K562 (cell line): ENCODE results near the gene CPNE8. TPM values are rescaled to one million over a fixed set of nuclear protein-coding genes. Genes with fewer than 3 reads are reported as not detected.

Experiments used
- ATAC-seq: fragments of 200-7000 bp; cut with Tn5 transposase; 3 replicates; pipeline ENCODE4 v1.9.1; 2020; ENCODE audit warnings: moderate library complexity
- BruUV-seq: library from RNA; stranded (reverse); fragments of 400-500 nt; replicated peaks from 2 replicates; lab custom pipeline; 2021; lab: Mats Ljungman, UMichigan
- CTCF ChIA-PET: fragments of 300-600 bp; formaldehyde crosslinking; extraction: SDS; loops from one replicate; lab custom pipeline; 2021; ENCODE audit warnings: low intra/inter-chr PET ratio; lab: Yijun Ruan, JAX
- POLR2A ChIA-PET: fragments of 300-600, 350-650 bp; sonication (Branson Sonifier 250); formaldehyde crosslinking; extraction: SDS; loops from one replicate; lab custom pipeline; 2021; ENCODE audit warnings: antibody characterized with exemption, inconsistent platforms; lab: Yijun Ruan, JAX
- DNase-seq, 4 experiments: peaks; one replicate each; pipeline versions ENCODE4 v3.0.0 to v3.0.0-alpha.2; 2011 to 2018; ENCODE audit warnings: low spot score in 3 of 4, mixed read lengths in 3 of 4; ENCODE audit errors: extremely low read depth in 1 of 4
- FAIRE-seq: peaks from 2 replicates; lab custom pipeline; 2011; peaks lifted over from hg19 to GRCh38; lab: Jason Lieb, UNC
- H2AFZ ChIP-seq: 2 replicates; pipeline ENCODE4 v1.6.0; 2011; ENCODE audit warnings: low read depth, low read length, control low read depth, inconsistent platforms
- H3K27ac ChIP-seq: fragments of 200-600 bp; 3 replicates; pipeline ENCODE4 v1.8.0; 2011; ENCODE audit warnings: low read depth, mild to moderate bottlenecking, control low read depth, inconsistent platforms, low read length, moderate library complexity, mixed read lengths; ENCODE audit errors: extremely low read depth
- H3K27me3 ChIP-seq, 2 experiments: fragments of 300-600 bp in 1 of 2; 2 replicates in 1 of 2; 3 replicates in 1 of 2; pipeline versions ENCODE4 v1.6.0 to v1.8.0; 2011; ENCODE audit warnings: inconsistent platforms in 2 of 2, low read length in 2 of 2, mild to moderate bottlenecking in 1 of 2, mixed read lengths in 1 of 2, moderate library complexity in 1 of 2; ENCODE audit not compliant: control insufficient read depth in 2 of 2, insufficient read depth in 2 of 2
- H3K36me3 ChIP-seq: fragments of 300-600 bp; 3 replicates; pipeline ENCODE4 v1.8.0; 2011; ENCODE audit warnings: mild to moderate bottlenecking, low read length, inconsistent platforms; ENCODE audit not compliant: control insufficient read depth, insufficient read depth
- H3K4me1 ChIP-seq, 2 experiments: fragments of 200-600 bp in 1 of 2; replicated peaks in 1 of 2; 2 replicates in 1 of 2; 3 replicates in 1 of 2; pipeline versions ENCODE4 v1.5.1 to v1.8.0; 2011; ENCODE audit warnings: inconsistent platforms in 2 of 2, low read length in 2 of 2, mild to moderate bottlenecking in 1 of 2, mixed read lengths in 1 of 2, moderate library complexity in 1 of 2; ENCODE audit not compliant: control insufficient read depth in 2 of 2, insufficient read depth in 2 of 2
- H3K4me2 ChIP-seq: 2 replicates; pipeline ENCODE4 v1.6.1; 2011; ENCODE audit warnings: low read length, control low read depth, inconsistent platforms, mixed read lengths; ENCODE audit not compliant: insufficient read depth
- H3K4me3 ChIP-seq: fragments of 200-600 bp; sonication (generic), shearing (Covaris generic); 2 replicates; pipeline ENCODE4 v1.5.1; 2016; ENCODE audit warnings: control low read depth, inconsistent platforms
- H3K79me2 ChIP-seq: fragments of 200-600 bp; 3 replicates; pipeline ENCODE4 v1.8.0; 2011; ENCODE audit warnings: low read length, inconsistent platforms; ENCODE audit not compliant: control insufficient read depth, insufficient read depth
- H3K9ac ChIP-seq, 2 experiments: 2 replicates each; pipeline versions ENCODE4 v1.6.0 to v1.6.1; 2011; ENCODE audit warnings: low read depth in 2 of 2, low read length in 2 of 2, control low read depth in 1 of 2, inconsistent platforms in 1 of 2, mild to moderate bottlenecking in 1 of 2, mixed read lengths in 1 of 2; ENCODE audit not compliant: insufficient read depth in 1 of 2
- H3K9me1 ChIP-seq: one replicate; pipeline ENCODE4 v1.6.0; 2011; ENCODE audit warnings: inconsistent platforms, mild to moderate bottlenecking, low read length, moderate library complexity; ENCODE audit not compliant: control insufficient read depth, insufficient read depth
- H3K9me3 ChIP-seq: replicated peaks from 2 replicates; pipeline ENCODE4 v1.5.1; 2011; ENCODE audit warnings: low read depth, low read length, inconsistent platforms; ENCODE audit not compliant: control insufficient read depth, insufficient read depth
- H4K20me1 ChIP-seq: replicated peaks from 2 replicates; pipeline ENCODE4 v1.6.1; 2011; ENCODE audit warnings: low read length, inconsistent platforms, mixed read lengths; ENCODE audit not compliant: control insufficient read depth, insufficient read depth
- ARHGAP35 ChIP-seq: fragments of 450-650 bp; IDR thresholded peaks from 2 replicates; pipeline ENCODE4 v1.6.1; 2018; ENCODE audit not compliant: partially characterized antibody
- CBFA2T3 ChIP-seq: fragments of 450-650 bp; IDR thresholded peaks from 2 replicates; pipeline ENCODE4 v1.6.1; 2017
- FOXK1 ChIP-seq: sonication (generic); formaldehyde crosslinking; IDR thresholded peaks from 2 replicates; pipeline ENCODE4 v1.8.0; 2022; ENCODE audit warnings: missing genetic modification reagents, mild to moderate bottlenecking, borderline replicate concordance
- POLR2A ChIP-seq: fragments of 450-650 bp; conservative IDR thresholded peaks from 2 replicates; pipeline ENCODE4 v1.6.1; 2016
- ZNF12 ChIP-seq: sonication (generic); formaldehyde crosslinking; IDR thresholded peaks from 2 replicates; pipeline ENCODE4 v1.4.0; 2020; ENCODE audit warnings: mild to moderate bottlenecking, missing genetic modification reagents
- WGBS: fragments of 100-300 bp; shearing (Covaris generic); methylation state at CpG from one replicate; pipeline ENCODE4 v1.1.6; 2016; ENCODE audit warnings: low coverage, mixed read lengths; ENCODE audit not compliant: insufficient coverage; ENCODE audit errors: missing lambda C conversion rate; 5-methylcytosine and 5-hydroxymethylcytosine counted together
- in situ Hi-C: fragments of 300-500 bp; cut with MboI; formaldehyde crosslinking; loops from 4 replicates; pipeline ENCODE4 v1.15.0; 2018; ENCODE audit warnings: inconsistent platforms, mixed read lengths
- intact Hi-C: fragments of 100-400 bp; cut with micrococcal nuclease; formaldehyde crosslinking; loops from 2 replicates; pipeline ENCODE4 v1.14.2; 2022
- polyA plus RNA-seq, 8 experiments: library from polyadenylated mRNA; depleted of rRNA in 4 of 8; stranded (reverse) in 5 of 8; unstranded in 3 of 8; fragments of >200 nt; fragmentation: Nextera tagmentation in 2 of 8; fragmentation: Illumina TruSeq in 1 of 8; extraction: Ambion mirVana in 2 of 8; extraction: Trizol in 1 of 8; gene quantifications; 2 replicates each; pipeline versions ENCODE4 v1.2.1 to v1.2.3, GENCODE V29; 2011 to 2014; ENCODE audit warnings: inconsistent platforms in 1 of 8, missing spikeins in 1 of 8
- total RNA-seq, 7 experiments: library from RNA; depleted of rRNA in 6 of 7; stranded (reverse); fragments of >200 nt in 6 of 7; fragmentation: Illumina TruSeq in 2 of 7; extraction: Trizol in 2 of 7; gene quantifications; 2 replicates each; pipeline versions ENCODE4 v1.2.1 to v1.2.3, GENCODE V29; 2011 to 2021; ENCODE audit warnings: low replicate concordance in 1 of 7
- TF ChIP-seq, protein P1 (sequence below): sonication (generic); formaldehyde crosslinking; IDR thresholded peaks from 2 replicates; pipeline ENCODE4 v1.8.0; 2022; ENCODE audit warnings: mild to moderate bottlenecking, missing genetic modification reagents, borderline replicate concordance

Gene CPNE8
- total and polyA plus RNA-seq, 9 of the 15 experiments (the other 6 are each of a cell fraction or from before 2014, with no cell fraction given), result 2.4 to 7.0 (median 4.2) TPM

DNA sequence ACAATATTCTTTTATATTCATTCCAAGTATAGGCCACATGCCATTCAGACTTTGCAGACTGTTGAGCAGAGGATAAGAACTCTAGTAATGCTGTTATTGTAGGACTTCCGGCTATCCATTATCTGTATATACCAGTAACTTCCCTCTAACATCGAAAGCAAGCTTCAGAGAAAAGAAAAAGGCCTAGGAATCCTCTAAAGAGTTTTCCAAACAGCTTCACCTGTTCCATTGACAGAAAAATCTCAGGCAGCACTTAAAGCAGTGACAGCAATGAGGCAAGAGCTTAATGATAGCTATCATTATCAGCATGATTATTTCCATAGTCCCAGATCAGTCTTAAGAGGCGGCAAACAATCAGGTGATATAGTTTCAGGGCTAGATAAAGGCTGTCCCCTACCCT is 1.8 kb downstream of the CPNE8 start:
- H3K79me2 ChIP-seq, result peaks cover 11% of the 10 kb centered on the region; the same call in 2 of the 3 replicates
- H3K27ac ChIP-seq, result no peak overlapping the region
- ChIA-PET POLR2A (interaction anchor here (0.5 kb wide), 1 partner anchor 244 kb away, joined by 4 read pairs; no protein-coding TSS in a partner anchor), CTCF (no interaction called here)
- H3K9me1 ChIP-seq, result no peaks in the 10 kb centered on the region
- H3K36me3 ChIP-seq, result no peaks in the 10 kb centered on the region; the same call in 2 of the 3 replicates
- H3K9me3 ChIP-seq, result 0 out of 2 replicates have a peak, but pooled peaks cover 2% of the 10 kb centered on the region
- WGBS, result 7% methylated on average over 3 of the region's 3 CpGs
- DNase-seq, result peak in 1 of 4 experiments; percentile 9
- TF ChIP-seq CBFA2T3, result 0 out of 2 replicates have a peak, but pooled peaks have one; percentile 11
- TF ChIP-seq ZNF12 (CRISPR knock-in tag), result no peak
- no peak for TF ChIP-seq POLR2A
- TF ChIP-seq, protein P1, sequence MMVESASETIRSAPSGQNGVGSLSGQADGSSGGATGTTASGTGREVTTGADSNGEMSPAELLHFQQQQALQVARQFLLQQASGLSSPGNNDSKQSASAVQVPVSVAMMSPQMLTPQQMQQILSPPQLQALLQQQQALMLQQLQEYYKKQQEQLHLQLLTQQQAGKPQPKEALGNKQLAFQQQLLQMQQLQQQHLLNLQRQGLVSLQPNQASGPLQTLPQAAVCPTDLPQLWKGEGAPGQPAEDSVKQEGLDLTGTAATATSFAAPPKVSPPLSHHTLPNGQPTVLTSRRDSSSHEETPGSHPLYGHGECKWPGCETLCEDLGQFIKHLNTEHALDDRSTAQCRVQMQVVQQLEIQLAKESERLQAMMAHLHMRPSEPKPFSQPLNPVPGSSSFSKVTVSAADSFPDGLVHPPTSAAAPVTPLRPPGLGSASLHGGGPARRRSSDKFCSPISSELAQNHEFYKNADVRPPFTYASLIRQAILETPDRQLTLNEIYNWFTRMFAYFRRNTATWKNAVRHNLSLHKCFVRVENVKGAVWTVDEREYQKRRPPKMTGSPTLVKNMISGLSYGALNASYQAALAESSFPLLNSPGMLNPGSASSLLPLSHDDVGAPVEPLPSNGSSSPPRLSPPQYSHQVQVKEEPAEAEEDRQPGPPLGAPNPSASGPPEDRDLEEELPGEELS (CRISPR knock-in tag), result no peak
- TF ChIP-seq FOXK1 (CRISPR knock-in tag), result no peak
- TF ChIP-seq ARHGAP35, result no peak
- TF ChIP-seq, all 486 proteins: peak for 1
- peak; percentile 44 for FAIRE-seq
- Histone ChIP-seq H3K4me1 (peaks cover 0 to 17% of the 10 kb centered on the region in 2 experiments; a peak in 3 of 5 replicates), H2AFZ (0 out of 2 replicates have a peak overlapping the region, but pooled peaks have one; percentile 3), H3K27me3 (no peaks in the 10 kb centered on the region), H3K4me2 (peak overlapping the region; percentile 81), H3K9ac (no peak overlapping the region), H3K4me3 (0 out of 2 replicates have a peak overlapping the region, but pooled peaks have one; percentile 5), H4K20me1 (no peaks in the 10 kb centered on the region)
- intact Hi-C loops, result loop anchor here (10.0 kb wide), 1 partner anchor 371 kb away; no protein-coding TSS in a partner anchor
- ATAC-seq, result no peak
- no TSS peak for BruUV-seq
- in situ Hi-C loops, result no loop called here
